IPS-NIHi11 (cell line): ENCODE data around the gene PAPLN.
"Not testable (repeated sequence)": the region's sequence is repeated elsewhere in the genome, so short reads cannot be mapped to it uniquely, and the experiment has no call there.

Experiments used
- DNase-seq: peaks from one replicate; pipeline ENCODE4 v3.0.0; 2012; ENCODE audit warnings: mixed read lengths, low spot score

PAPLN gene

DNA sequence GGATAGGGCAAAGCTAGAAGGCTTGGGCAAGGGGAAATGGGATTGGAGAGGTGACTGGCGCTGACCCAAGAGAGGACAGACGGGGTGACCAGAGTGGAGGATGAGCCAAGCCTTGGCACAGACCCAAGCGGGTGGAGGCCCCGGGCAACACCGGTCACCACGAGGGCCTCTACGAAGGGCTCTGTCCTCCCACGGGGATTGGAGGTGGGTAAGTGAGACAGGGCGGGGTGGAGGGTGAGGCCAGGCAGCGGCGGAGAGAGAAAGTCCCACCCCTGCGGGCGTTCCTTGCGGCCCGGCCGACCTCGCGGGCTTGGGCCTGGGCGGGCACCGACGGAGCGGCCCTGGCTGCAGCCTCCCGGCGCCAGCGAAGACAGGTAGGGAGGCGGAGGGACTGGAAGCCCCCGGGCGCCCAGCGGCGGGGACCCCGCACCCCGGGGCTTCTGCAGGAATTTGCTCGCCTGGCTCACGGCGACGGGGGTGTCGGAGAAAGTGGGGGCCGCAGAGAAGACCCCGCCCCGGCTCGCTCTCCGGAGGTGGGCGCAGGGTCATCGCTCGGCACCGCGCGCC lies at the start of gene PAPLN:
TSS of gene PAPLN (plus strand) at position 288 of the 567 bp plus-strand sequence. CDS start 2,273 bp downstream, outside the sequence.
- peak; percentile 73 for DNase-seq

DNA sequence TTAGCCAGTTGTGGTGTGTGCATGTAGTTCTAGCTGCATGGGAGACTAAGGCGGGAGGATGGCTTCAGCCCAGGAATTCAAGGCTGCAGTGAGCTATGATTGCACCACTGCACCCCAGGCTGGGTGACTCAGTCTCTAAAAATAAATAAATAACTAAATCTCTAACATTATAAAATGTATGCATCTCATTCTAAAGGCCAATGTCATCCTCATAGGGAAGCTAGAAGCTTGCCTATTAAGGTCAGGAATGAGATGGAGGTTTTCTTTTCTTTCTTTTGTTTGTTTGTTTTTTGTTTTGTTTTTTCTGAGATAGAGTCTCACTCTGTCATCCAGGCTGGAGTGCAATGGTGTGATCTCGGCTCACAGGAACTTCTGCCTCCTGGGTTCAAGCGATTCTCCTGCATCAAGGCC lies 48.8 kb upstream of the PAPLN start:
- no peak for DNase-seq

DNA sequence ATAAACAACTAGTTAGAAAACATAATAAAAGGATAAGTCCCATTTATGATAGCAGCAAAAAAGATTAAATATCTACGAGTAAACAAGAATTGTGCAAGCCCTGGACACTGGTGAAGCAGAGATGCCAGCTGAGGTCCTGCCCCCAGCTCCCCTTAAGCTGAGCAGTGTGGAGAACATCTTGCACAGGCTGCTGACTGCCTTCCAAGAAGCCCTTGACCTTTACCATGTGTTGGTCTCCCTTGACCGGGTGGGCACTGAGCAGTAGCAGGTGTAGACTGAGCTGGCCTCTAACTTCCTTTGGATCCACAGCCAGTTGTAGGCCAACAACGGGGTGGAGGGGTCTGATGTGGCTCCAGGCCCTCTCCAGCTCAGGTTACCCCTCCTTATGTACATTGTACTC lies 47.7 kb upstream of the PAPLN start:
- DNase-seq, result no peak

- DNase-seq, result no peak
Observed at GRCh38 chr14:73191441-73191840, 45.9 kb upstream of the PAPLN start.

DNA sequence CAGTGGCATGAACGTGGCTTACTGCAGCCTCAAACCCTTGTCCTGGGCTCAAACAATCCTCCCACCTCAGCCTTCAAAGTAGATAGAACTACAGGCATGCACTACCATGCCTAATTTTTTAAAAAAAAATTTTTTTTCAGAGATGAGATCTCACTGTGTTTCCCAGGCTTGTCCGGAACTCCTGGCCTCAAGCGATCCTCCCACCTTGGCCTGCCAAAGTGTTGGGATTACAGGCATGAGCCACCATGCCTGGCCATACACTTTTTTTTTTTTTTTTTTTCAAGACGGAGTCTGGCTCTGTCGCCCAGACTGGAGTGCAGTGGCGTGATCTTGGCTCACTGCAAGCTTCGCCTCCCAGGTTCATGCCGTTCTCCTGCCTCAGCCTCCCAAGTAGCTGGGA lies 43.0 kb upstream of the PAPLN start:
- DNase-seq, result not testable (repeated sequence)

DNA sequence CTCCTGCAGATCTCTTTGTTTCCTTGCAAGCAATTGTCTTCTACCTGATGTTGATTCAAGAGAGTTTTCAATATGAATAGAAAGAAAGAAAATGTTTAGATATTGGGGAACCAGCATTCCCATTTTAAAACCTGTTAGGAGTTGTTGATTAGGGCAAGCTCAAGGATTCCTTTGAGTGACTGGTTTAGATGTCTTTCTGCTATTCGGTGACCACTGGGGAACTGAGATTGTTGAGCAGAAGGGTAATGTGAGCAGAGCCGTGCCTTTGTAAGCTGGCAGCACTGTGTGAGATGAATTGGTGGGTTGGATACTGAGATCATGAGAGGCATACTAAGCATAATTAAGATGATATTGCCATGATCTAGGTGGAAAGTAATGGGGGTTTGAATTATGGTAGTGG lies 39.1 kb upstream of the PAPLN start:
- DNase-seq, result no peak

DNA sequence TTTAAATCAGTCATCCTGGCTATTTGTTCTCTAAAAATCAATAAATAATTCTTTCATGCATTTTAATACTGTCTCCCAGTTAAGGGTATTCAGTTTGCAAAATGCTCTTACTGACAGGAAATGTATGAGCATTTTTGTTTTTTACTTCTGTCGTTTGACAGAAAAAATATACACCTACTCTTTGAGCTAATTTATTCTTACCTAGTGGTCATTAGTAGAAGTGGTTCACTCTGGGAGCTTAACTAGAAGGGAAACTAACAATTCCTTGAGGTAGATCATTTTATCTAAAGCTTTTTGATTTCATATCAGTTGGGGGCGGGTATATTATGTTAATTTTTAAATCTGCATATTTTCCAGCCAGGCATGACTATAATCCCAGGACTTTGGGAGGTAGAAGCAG lies 33.8 kb upstream of the PAPLN start:
- no peak for DNase-seq

GRCh38 chr14:73207615-73208014 lies 29.7 kb upstream of the PAPLN start:
- no peak for DNase-seq

GRCh38 chr14:73208390-73208789 lies 28.9 kb upstream of the PAPLN start:
- DNase-seq, result no peak

GRCh38 chr14:73208846-73209245 lies 28.5 kb upstream of the PAPLN start:
- no peak for DNase-seq

DNA sequence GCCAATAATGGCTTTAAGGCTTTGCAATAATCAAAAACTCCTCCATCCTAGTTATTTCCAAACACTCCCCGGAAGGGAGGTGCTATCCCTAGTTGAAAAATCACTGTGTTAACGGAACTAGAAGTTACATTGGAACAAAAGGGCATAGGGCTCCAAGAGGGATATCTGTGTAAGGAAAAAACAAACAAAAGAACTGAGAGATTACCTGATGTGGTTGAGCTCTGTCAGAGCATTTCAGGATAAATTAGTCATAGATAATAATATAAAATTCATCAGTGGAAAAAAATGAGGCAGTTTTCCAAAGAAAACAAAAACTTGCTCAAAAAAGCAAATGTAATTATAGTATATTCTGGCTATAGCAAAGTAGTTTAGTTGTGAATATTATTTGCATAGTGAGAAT lies 27.4 kb upstream of the PAPLN start:
- no peak for DNase-seq

GRCh38 chr14:73211251-73212040 lies 25.9 kb upstream of the PAPLN start:
- no peak for DNase-seq

DNA sequence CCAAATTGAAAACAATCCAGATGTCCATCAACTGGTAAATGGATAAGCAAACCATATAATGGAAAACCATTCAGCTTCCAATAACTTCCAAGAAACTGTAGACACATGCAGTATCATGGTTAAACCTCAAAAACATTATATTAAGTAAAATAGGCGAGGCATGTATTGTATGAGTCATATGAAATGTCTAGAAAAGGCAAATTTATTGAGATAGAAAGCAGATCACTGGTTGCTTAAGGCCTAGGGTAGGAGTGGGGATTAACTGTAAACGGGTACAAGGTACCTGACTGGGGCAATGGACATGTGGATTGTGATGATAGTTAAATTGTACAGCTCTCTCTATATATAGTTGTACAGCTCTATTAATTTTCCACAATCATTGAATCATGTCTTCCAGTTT lies 21.3 kb upstream of the PAPLN start:
- no peak for DNase-seq

DNA sequence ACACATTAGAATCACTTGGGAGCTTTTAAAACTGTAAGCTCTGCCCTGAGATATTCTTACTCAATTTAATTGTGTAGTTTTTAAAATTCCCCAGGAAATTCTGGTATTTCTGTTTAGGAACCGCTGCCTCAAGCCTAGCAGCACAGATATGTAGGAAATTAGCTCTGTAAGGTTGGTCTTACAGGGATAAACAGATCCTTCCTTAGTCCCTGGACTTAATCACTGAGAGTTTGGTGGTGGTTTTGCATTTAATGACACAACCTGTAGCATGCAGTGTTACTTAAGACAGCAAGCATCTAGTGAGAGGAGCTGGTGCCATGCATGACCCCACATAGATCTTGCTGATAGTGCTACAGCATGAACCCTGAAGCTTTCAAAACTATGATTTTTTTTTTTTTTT lies 19.9 kb upstream of the PAPLN start:
- no peak for DNase-seq

GRCh38 chr14:73220061-73220460 lies 17.2 kb upstream of the PAPLN start:
- no peak for DNase-seq

DNA sequence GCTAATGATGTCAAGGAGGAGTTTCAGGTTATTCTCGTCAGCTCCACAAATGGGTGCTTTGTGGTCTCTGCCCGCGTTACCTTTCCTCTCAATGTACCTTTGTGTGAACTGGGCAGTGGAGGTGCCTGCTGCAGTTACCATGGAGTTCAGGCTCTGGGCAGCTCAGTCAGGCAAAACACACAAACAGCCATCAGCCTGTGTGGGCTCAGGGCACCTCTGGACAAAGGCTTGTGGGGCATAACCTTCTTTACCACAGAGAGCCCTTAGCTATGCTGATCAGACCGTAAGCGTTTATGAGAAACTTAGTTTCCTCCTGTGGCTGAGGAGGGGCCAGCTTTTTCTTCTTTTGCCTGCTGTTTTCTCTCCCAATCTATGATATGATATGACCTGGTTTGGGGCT lies 16.7 kb upstream of the PAPLN start:
- DNase-seq, result no peak

- DNase-seq, result no peak
Observed at GRCh38 chr14:73221945-73222344, 15.4 kb upstream of the PAPLN start.

- DNase-seq, result no peak
Observed at GRCh38 chr14:73223049-73223448, 14.3 kb upstream of the PAPLN start.

DNA sequence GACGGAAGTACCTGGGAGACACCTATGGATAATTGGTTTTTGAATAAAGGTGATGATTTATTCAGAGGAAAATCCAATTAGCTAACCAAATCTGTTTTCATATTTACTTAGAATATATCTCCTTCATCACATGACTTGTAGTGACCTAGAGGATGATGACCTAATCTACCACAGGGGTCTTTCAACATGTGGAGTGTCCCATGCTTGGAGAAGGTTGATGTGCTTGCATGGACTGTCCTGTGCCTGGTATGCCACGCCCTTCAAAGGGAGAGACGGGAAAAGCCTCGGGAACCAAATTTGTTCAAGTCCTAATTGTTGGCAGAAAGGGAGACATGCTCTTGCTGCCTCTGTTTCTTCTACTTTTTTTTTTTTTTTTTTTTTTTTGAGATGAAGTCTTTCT lies 11.8 kb upstream of the PAPLN start:
- no peak for DNase-seq

GRCh38 chr14:73227812-73228781 lies 9.2 kb upstream of the PAPLN start:
- DNase-seq, result peak; percentile 63

GRCh38 chr14:73230051-73230450 lies 7.3 kb upstream of the PAPLN start:
- DNase-seq, result no peak

DNA sequence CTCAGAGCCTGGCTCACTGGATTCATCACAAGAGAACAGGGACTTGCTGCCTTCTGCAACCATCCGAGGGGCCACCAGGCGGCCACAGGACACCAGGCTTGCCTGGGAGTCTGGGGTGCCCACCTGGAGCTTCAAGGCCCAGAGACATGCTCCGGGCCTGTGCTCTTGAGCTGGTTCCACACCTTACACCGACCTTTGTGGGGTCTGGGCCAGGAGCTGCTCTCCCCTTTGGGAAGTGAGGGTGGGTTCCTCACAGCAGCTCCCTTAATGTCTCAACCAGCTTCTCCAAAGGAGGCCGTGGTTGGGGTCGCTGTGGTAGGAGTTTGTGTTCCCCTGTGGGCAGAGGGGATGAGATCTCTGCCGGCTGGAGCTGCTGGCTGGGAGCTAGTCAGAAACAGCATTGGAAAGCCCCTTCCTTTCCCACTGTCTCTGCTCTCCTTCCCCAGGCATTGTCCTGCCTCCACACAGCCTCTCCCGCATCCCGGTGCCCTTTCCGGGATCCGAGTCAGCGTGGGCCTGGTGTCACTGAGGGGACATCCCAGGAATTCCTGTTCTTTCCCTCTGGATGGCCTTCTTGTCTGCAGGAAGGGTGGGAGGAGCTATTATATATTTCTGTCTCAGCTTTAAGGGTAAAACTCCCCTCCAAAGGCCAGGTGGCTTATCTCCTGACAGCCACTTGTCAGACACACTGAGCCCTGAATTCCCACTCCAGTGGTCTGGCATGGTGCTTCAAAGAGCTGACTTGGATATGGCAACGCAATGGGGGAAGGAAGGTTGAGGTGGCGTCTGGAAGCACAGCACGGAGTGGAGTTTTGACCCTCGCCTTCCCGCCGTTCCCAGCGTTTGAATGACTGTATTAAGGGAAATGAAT lies 5.1 kb upstream of the PAPLN start:
- DNase-seq, result peak; percentile 73
